Lower leg skin (tissue), 3 donors: ENCODE results near the gene BOK.

Experiments used
- POLR2A ChIP-seq, 2 donors: fragments of 450-650 bp; IDR thresholded peaks; one replicate each; pipeline ENCODE4 v1.6.1; 2016 to 2017; ENCODE audit warnings: antibody characterized with exemption in 2 of 2, mild to moderate bottlenecking in 1 of 2, moderate library complexity in 1 of 2
- TF ChIP-seq, protein P1 (sequence below), 3 donors: fragments of 450-650 bp; IDR thresholded peaks; one replicate each; pipeline ENCODE4 v1.5.1; 2016; ENCODE audit warnings: antibody characterized with exemption in 3 of 3, mild to moderate bottlenecking in 3 of 3, moderate library complexity in 2 of 3

DNA sequence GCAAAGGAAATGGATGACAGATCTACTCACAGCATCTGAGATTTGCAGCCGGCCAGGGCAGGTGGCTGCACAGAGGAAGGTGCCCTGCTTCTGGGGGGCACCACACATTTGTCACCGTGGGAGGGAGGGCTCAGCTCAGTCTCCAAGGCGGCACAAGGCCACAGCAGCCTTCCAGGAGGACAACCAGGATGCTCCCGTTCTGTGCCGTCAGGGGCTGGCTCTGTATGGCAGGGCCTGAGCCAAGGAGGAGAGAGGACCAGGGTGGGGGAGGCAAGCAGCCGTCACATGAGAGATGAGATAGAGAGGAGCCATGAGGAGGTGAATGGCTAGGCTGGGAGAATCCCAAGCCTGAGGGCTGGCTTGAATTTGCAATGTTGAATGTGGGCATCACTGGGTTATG lies 4.6 kb upstream of the BOK start:
- TF ChIP-seq, protein P1, sequence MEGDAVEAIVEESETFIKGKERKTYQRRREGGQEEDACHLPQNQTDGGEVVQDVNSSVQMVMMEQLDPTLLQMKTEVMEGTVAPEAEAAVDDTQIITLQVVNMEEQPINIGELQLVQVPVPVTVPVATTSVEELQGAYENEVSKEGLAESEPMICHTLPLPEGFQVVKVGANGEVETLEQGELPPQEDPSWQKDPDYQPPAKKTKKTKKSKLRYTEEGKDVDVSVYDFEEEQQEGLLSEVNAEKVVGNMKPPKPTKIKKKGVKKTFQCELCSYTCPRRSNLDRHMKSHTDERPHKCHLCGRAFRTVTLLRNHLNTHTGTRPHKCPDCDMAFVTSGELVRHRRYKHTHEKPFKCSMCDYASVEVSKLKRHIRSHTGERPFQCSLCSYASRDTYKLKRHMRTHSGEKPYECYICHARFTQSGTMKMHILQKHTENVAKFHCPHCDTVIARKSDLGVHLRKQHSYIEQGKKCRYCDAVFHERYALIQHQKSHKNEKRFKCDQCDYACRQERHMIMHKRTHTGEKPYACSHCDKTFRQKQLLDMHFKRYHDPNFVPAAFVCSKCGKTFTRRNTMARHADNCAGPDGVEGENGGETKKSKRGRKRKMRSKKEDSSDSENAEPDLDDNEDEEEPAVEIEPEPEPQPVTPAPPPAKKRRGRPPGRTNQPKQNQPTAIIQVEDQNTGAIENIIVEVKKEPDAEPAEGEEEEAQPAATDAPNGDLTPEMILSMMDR (IDR thresholded peaks at IDR 0.05) = no peak
- no peak for TF ChIP-seq POLR2A (IDR thresholded peaks at IDR 0.05)
